ENCODE data around the gene MCCC2. TPM values are rescaled to one million over a fixed set of nuclear protein-coding genes. Genes with fewer than 3 reads are reported as not detected.

The MCCC2 gene
- total RNA-seq, 1 experiment from 2014 or later = 113 TPM

- no TSS peak for BruUV-seq (replicated peaks)
- Mint-ChIP-seq H3K4me3 (ENCODE audit: unreplicated experiment) (no peak overlapping the region), H3K36me3 (ENCODE audit: insufficient read depth, unreplicated experiment) (peaks cover 70% of the 10 kb centered on the region), H3K27me3 (ENCODE audit: insufficient read depth, unreplicated experiment) (no peaks in the 10 kb centered on the region), H3K4me1 (ENCODE audit: low read depth, unreplicated experiment) (no peaks in the 10 kb centered on the region), H3K9me3 (ENCODE audit: unreplicated experiment) (no peaks in the 10 kb centered on the region), H3K27ac (ENCODE audit: unreplicated experiment) (no peak overlapping the region)
- ChIA-PET CTCF (no interaction called here), POLR2A (no interaction called here)
- DNase-seq = no peak
- Histone ChIP-seq H3K4me3 (ENCODE audit: low read depth, low read length) (no peak overlapping the region), H3K36me3 (ENCODE audit: control insufficient read depth, insufficient read depth, low read length) (peaks cover 2% of the 10 kb centered on the region; the same call in 1 of the 2 replicates), H3K27me3 (replicated peaks; ENCODE audit: control insufficient read depth, insufficient read depth, low read length) (no peaks in the 10 kb centered on the region), H3K9me3 (no peaks in the 10 kb centered on the region), H3K4me1 (no peaks in the 10 kb centered on the region)
- no peak for TF ChIP-seq CTCF (IDR thresholded peaks at IDR 0.05; ENCODE audit: insufficient read depth in 1 of 2, low read depth in 1 of 2, low read length in 1 of 2, severe bottlenecking in 1 of 2, unreplicated experiment in 1 of 2)
- intact Hi-C loops (cut with micrococcal nuclease; ENCODE audit: unreplicated experiment) = no loop called here
Observed at GRCh38 chr5:71651579-71651978, 64.4 kb downstream of the MCCC2 start.

- Histone ChIP-seq H3K27me3 (replicated peaks; ENCODE audit: control insufficient read depth, insufficient read depth, low read length) (no peaks in the 10 kb centered on the region), H3K36me3 (ENCODE audit: control insufficient read depth, insufficient read depth, low read length) (peaks cover 2% of the 10 kb centered on the region; the same call in 1 of the 2 replicates), H3K4me1 (no peaks in the 10 kb centered on the region), H3K4me3 (ENCODE audit: low read depth, low read length) (no peak overlapping the region), H3K9me3 (no peaks in the 10 kb centered on the region)
- peaks cover 70% of the 10 kb centered on the region for H3K36me3 Mint-ChIP-seq (ENCODE audit: insufficient read depth, unreplicated experiment)
- H3K4me1 Mint-ChIP-seq (ENCODE audit: low read depth, unreplicated experiment) = no peaks in the 10 kb centered on the region
- TF ChIP-seq CTCF (IDR thresholded peaks at IDR 0.05; ENCODE audit: insufficient read depth in 1 of 2, low read depth in 1 of 2, low read length in 1 of 2, severe bottlenecking in 1 of 2, unreplicated experiment in 1 of 2) = no peak
- ChIA-PET POLR2A (no interaction called here), CTCF (interaction anchor here (1.2 kb wide), 1 partner anchor 52 kb away, joined by 3 read pairs; no protein-coding TSS in a partner anchor)
- no peak for DNase-seq
- H3K27ac Mint-ChIP-seq (ENCODE audit: unreplicated experiment) = no peak overlapping the region
- H3K4me3 Mint-ChIP-seq (ENCODE audit: unreplicated experiment) = no peak overlapping the region
- no peaks in the 10 kb centered on the region for H3K9me3 Mint-ChIP-seq (ENCODE audit: unreplicated experiment)
- BruUV-seq (replicated peaks) = no TSS peak
- intact Hi-C loops (cut with micrococcal nuclease; ENCODE audit: unreplicated experiment) = no loop called here
- H3K27me3 Mint-ChIP-seq (ENCODE audit: insufficient read depth, unreplicated experiment) = no peaks in the 10 kb centered on the region
Observed at GRCh38 chr5:71652349-71652748, 65.2 kb downstream of the MCCC2 start.

- H3K9me3 ChIP-seq = no peaks in the 10 kb centered on the region
- no peak overlapping the region for H3K4me3 Mint-ChIP-seq (ENCODE audit: unreplicated experiment)
- POLR2A ChIA-PET = no interaction called here
- H3K4me1 Mint-ChIP-seq (ENCODE audit: low read depth, unreplicated experiment) = no peaks in the 10 kb centered on the region
- no TSS peak for BruUV-seq (replicated peaks)
- no peak overlapping the region for H3K27ac Mint-ChIP-seq (ENCODE audit: unreplicated experiment)
- H3K27me3 ChIP-seq (replicated peaks; ENCODE audit: control insufficient read depth, insufficient read depth, low read length) = no peaks in the 10 kb centered on the region
- no peak for DNase-seq
- H3K4me3 ChIP-seq (ENCODE audit: low read depth, low read length) = no peak overlapping the region
- H3K9me3 Mint-ChIP-seq (ENCODE audit: unreplicated experiment) = no peaks in the 10 kb centered on the region
- no peaks in the 10 kb centered on the region for H3K4me1 ChIP-seq
- H3K36me3 Mint-ChIP-seq (ENCODE audit: insufficient read depth, unreplicated experiment) = peaks cover 70% of the 10 kb centered on the region
- no peaks in the 10 kb centered on the region for H3K27me3 Mint-ChIP-seq (ENCODE audit: insufficient read depth, unreplicated experiment)
- intact Hi-C loops (cut with micrococcal nuclease; ENCODE audit: unreplicated experiment) = no loop called here
- CTCF ChIA-PET = interaction anchor here (1.2 kb wide), 1 partner anchor 52 kb away, joined by 3 read pairs; no protein-coding TSS in a partner anchor
- peaks cover 2% of the 10 kb centered on the region; the same call in 1 of the 2 replicates for H3K36me3 ChIP-seq (ENCODE audit: control insufficient read depth, insufficient read depth, low read length)
- TF ChIP-seq CTCF (IDR thresholded peaks at IDR 0.05; ENCODE audit: insufficient read depth in 1 of 2, low read depth in 1 of 2, low read length in 1 of 2, severe bottlenecking in 1 of 2, unreplicated experiment in 1 of 2) = no peak
Observed at GRCh38 chr5:71652803-71653543, 65.8 kb downstream of the MCCC2 start.
